CD14-positive monocyte (primary cell): ENCODE measurements around the gene TMEM192. TPM values are rescaled to one million over a fixed set of nuclear protein-coding genes. Genes with fewer than 3 reads are reported as not detected.
"Not testable (repeated sequence)": the region's sequence is repeated elsewhere in the genome, so short reads cannot be mapped to it uniquely, and the experiment has no call there.

Experiments used
- DNase-seq, 3 donors: peaks; one replicate each; pipeline ENCODE4 v3.0.0-alpha.2; 2011 to 2022
- H2AFZ ChIP-seq: 2 replicates; pipeline ENCODE4 v1.6.0; 2012; ENCODE audit warnings: mild to moderate bottlenecking, low read depth, low read length, inconsistent platforms; ENCODE audit not compliant: insufficient read depth, poor library complexity, severe bottlenecking
- H3K27ac ChIP-seq, 2 donors: 1 replicate in 1 of 2; 2 replicates in 1 of 2; pipeline ENCODE4 v1.5.1; 2012 to 2013; ENCODE audit warnings: low read length in 2 of 2, control low read depth in 1 of 2, inconsistent platforms in 1 of 2, low read depth in 1 of 2, mild to moderate bottlenecking in 1 of 2
- H3K27me3 ChIP-seq, 2 donors: one replicate each; pipeline versions ENCODE4 v1.6.0 to v1.6.1; 2011 to 2013; ENCODE audit warnings: low read length in 2 of 2; ENCODE audit not compliant: control insufficient read depth in 2 of 2, insufficient read depth in 2 of 2
- H3K36me3 ChIP-seq, 2 donors: replicated peaks in 1 of 2; 1 replicate in 1 of 2; 2 replicates in 1 of 2; pipeline versions ENCODE4 v1.5.1 to v1.6.1; 2012 to 2013; ENCODE audit warnings: low read length in 2 of 2, control low read depth in 1 of 2, inconsistent platforms in 1 of 2, mild to moderate bottlenecking in 1 of 2; ENCODE audit not compliant: insufficient read depth in 2 of 2, control insufficient read depth in 1 of 2
- H3K4me1 ChIP-seq, 2 donors: 1 replicate in 1 of 2; 2 replicates in 1 of 2; pipeline versions ENCODE4 v1.5.1 to v1.6.1; 2012 to 2013; ENCODE audit warnings: low read length in 2 of 2, control low read depth in 1 of 2, inconsistent platforms in 1 of 2, mild to moderate bottlenecking in 1 of 2, moderate library complexity in 1 of 2; ENCODE audit not compliant: insufficient read depth in 2 of 2, control insufficient read depth in 1 of 2
- H3K4me2 ChIP-seq: replicated peaks from 2 replicates; pipeline ENCODE3; 2012; ENCODE audit warnings: low read length, moderate library complexity, mild to moderate bottlenecking; ENCODE audit not compliant: poor library complexity, severe bottlenecking; ENCODE audit errors: extremely low read depth
- H3K4me3 ChIP-seq, 3 experiments: fragments of 200-600 bp in 1 of 3; sonication (generic) in 1 of 3; replicated peaks in 1 of 3; 1 replicate in 2 of 3; 2 replicates in 1 of 3; pipeline ENCODE4 v1.5.1; 2011 to 2013; ENCODE audit warnings: low read length in 3 of 3, mild to moderate bottlenecking in 3 of 3, control low read depth in 2 of 3, low read depth in 2 of 3, inconsistent platforms in 1 of 3, moderate library complexity in 1 of 3
- H3K79me2 ChIP-seq: 2 replicates; pipeline ENCODE4 v1.6.0; 2012; ENCODE audit warnings: mild to moderate bottlenecking, control low read depth, inconsistent platforms, low read length, moderate library complexity; ENCODE audit not compliant: insufficient read depth
- H3K9ac ChIP-seq: 2 replicates; pipeline ENCODE4 v1.6.0; 2017; ENCODE audit warnings: low read length, mild to moderate bottlenecking; ENCODE audit not compliant: insufficient read depth, poor library complexity, severe bottlenecking
- H3K9me3 ChIP-seq, 2 donors: replicated peaks in 1 of 2; 1 replicate in 1 of 2; 2 replicates in 1 of 2; pipeline versions ENCODE4 v1.5.1 to v1.6.1; 2012 to 2013; ENCODE audit warnings: low read length in 2 of 2, control low read depth in 1 of 2; ENCODE audit not compliant: control insufficient read depth in 1 of 2, insufficient read depth in 1 of 2
- H4K20me1 ChIP-seq: 2 replicates; pipeline ENCODE4 v1.6.0; 2012; ENCODE audit warnings: mild to moderate bottlenecking, low read length, control low read depth, moderate library complexity; ENCODE audit not compliant: insufficient read depth
- H3K27ac Mint-ChIP-seq, 7 donors: one replicate each; pipeline ENCODE4 v1.8.0; 2020; ENCODE audit warnings: mild to moderate bottlenecking in 7 of 7, mixed read lengths in 7 of 7, moderate library complexity in 6 of 7, inconsistent platforms in 2 of 7
- H3K27me3 Mint-ChIP-seq, 3 donors: one replicate each; pipeline ENCODE4 v1.8.0; 2021 to 2022; ENCODE audit warnings: low read depth in 3 of 3, mild to moderate bottlenecking in 3 of 3, mixed read lengths in 3 of 3, moderate library complexity in 3 of 3, inconsistent platforms in 1 of 3
- H3K36me3 Mint-ChIP-seq, 2 donors: one replicate each; pipeline ENCODE4 v1.8.0; 2020; ENCODE audit warnings: mixed read lengths in 2 of 2, inconsistent platforms in 1 of 2, mild to moderate bottlenecking in 1 of 2
- H3K4me1 Mint-ChIP-seq: one replicate; pipeline ENCODE4 v1.8.0; 2020; ENCODE audit warnings: mild to moderate bottlenecking, mixed read lengths
- H3K4me3 Mint-ChIP-seq, 2 donors: one replicate each; pipeline ENCODE4 v1.8.0; 2020; ENCODE audit warnings: mild to moderate bottlenecking in 2 of 2, mixed read lengths in 2 of 2, moderate library complexity in 1 of 2
- H3K9me3 Mint-ChIP-seq, 7 donors: one replicate each; pipeline ENCODE4 v1.8.0; 2020 to 2022; ENCODE audit warnings: mixed read lengths in 7 of 7, mild to moderate bottlenecking in 6 of 7, moderate library complexity in 6 of 7, inconsistent platforms in 2 of 7
- WGBS: methylation state at CpG from one replicate; pipeline ENCODE4 v1.1.5; 2013; ENCODE audit warnings: missing lambda C conversion rate; ENCODE audit not compliant: insufficient coverage; 5-methylcytosine and 5-hydroxymethylcytosine counted together
- intact Hi-C, 2 donors: fragments of 100-400 bp; cut with micrococcal nuclease; formaldehyde crosslinking; loops; one replicate each; pipeline versions ENCODE4 v1.15.0 to v1.15.1; 2023
- polyA plus RNA-seq, 3 donors: library from polyadenylated mRNA; depleted of rRNA in 1 of 3; unstranded in 2 of 3; stranded (reverse) in 1 of 3; fragments of 300-500 nt in 2 of 3; fragments of >200 nt in 1 of 3; fragmentation: Illumina TruSeq in 2 of 3; gene quantifications; 1 replicate in 2 of 3; 2 replicates in 1 of 3; pipeline ENCODE4 v1.2.3, GENCODE V29; 2012 to 2021
- TF ChIP-seq, protein P1 (sequence below): fragments of 200-600 bp; IDR thresholded peaks from one replicate; pipeline ENCODE4 v1.8.0; 2022; ENCODE audit warnings: antibody characterized with exemption, mild to moderate bottlenecking

TMEM192 gene
- polyA plus RNA-seq, 3 donors = 7.3 to 22.4 (median 15.5) TPM

DNA sequence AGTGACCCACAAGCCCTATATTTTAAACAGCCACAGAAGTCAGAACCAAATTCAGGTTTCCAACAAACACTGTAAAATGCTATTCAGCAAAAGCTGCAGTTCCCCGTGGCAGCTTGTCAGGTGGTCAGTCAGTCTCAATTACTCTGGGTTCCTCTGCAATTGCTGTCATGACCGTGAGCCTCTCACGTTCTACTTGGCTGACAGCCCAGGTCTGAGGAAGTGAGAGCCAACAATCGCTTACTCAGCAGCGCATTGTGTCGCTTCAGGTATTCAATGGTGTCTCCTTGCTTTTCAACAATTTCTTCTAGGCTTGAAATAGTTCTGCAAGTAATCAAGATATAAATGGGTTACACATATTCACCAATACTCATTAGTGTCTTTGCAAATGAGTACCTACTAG lies 33.2 kb downstream of the TMEM192 start:
- H3K79me2 ChIP-seq = no peaks in the 10 kb centered on the region
- no peaks in the 10 kb centered on the region for H3K27me3 ChIP-seq
- Mint-ChIP-seq H3K36me3 (peaks cover 39 to 57% of the 10 kb centered on the region in 2 donors), H3K4me3 (no peak overlapping the region), H3K27ac (peak overlapping the region in 2 of 7 donors; percentile 23 to 35), H3K4me1 (no peaks in the 10 kb centered on the region), H3K9me3 (no peaks in the 10 kb centered on the region), H3K27me3 (no peaks in the 10 kb centered on the region)
- no peaks in the 10 kb centered on the region for H3K9me3 ChIP-seq
- 6% methylated on average over 3 of the region's 6 CpGs for WGBS
- no peak overlapping the region for H3K4me2 ChIP-seq
- no peak for DNase-seq
- no peak overlapping the region for H3K4me3 ChIP-seq
- H3K27ac ChIP-seq = no peak overlapping the region
- H4K20me1 ChIP-seq = no peaks in the 10 kb centered on the region
- H3K36me3 ChIP-seq = peaks cover 34 to 67% of the 10 kb centered on the region in 2 donors
- no peaks in the 10 kb centered on the region for H3K4me1 ChIP-seq
- TF ChIP-seq, protein P1, sequence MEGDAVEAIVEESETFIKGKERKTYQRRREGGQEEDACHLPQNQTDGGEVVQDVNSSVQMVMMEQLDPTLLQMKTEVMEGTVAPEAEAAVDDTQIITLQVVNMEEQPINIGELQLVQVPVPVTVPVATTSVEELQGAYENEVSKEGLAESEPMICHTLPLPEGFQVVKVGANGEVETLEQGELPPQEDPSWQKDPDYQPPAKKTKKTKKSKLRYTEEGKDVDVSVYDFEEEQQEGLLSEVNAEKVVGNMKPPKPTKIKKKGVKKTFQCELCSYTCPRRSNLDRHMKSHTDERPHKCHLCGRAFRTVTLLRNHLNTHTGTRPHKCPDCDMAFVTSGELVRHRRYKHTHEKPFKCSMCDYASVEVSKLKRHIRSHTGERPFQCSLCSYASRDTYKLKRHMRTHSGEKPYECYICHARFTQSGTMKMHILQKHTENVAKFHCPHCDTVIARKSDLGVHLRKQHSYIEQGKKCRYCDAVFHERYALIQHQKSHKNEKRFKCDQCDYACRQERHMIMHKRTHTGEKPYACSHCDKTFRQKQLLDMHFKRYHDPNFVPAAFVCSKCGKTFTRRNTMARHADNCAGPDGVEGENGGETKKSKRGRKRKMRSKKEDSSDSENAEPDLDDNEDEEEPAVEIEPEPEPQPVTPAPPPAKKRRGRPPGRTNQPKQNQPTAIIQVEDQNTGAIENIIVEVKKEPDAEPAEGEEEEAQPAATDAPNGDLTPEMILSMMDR = no peak
- no peak overlapping the region for H3K9ac ChIP-seq
- intact Hi-C loops = no loop called here
- H2AFZ ChIP-seq = no peak overlapping the region

DNA sequence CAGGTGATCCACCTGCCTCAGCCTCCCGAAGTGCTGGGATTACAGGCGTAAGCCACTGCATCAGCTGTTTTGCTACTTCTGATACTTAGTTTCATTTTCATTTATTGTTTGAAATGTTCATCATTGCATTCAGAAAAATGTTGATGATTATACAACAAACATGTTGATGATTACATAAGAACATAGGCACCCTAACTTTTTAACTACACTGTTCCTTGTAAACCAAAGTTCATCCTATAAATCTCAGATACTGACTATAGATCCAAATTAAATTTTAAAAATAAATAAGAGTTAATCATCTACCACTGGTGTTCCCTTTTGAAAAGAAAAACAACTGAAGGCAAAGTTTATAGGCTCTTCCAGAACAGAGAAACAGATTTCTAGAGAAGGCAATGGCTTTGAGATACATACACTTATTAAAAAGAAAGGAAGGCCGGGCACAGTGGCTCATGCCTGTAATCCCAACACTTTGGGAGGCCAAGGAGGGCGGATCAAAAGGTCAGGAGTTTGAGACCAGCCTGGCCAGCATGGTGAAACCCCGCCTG lies 35.6 kb downstream of the TMEM192 start:
- Histone ChIP-seq H3K27ac (no peak overlapping the region), H3K9me3 (no peaks in the 10 kb centered on the region), H2AFZ (no peak overlapping the region), H3K36me3 (peaks cover 32 to 46% of the 10 kb centered on the region in 2 donors), H3K4me1 (no peaks in the 10 kb centered on the region), H3K79me2 (no peaks in the 10 kb centered on the region), H3K9ac (no peak overlapping the region), H3K4me3 (no peak overlapping the region), H3K4me2 (no peak overlapping the region), H4K20me1 (no peaks in the 10 kb centered on the region), H3K27me3 (no peaks in the 10 kb centered on the region)
- WGBS = 100% methylated on average over 2 of the region's 5 CpGs
- Mint-ChIP-seq H3K9me3 (peaks cover 0 to 1% (median 0%) of the 10 kb centered on the region in 7 donors), H3K4me3 (no peak overlapping the region), H3K27me3 (no peaks in the 10 kb centered on the region), H3K27ac (no peak overlapping the region), H3K36me3 (peaks cover 37 to 57% of the 10 kb centered on the region in 2 donors), H3K4me1 (no peaks in the 10 kb centered on the region)
- intact Hi-C loops = no loop called here
- TF ChIP-seq, protein P1 = no peak
- no peak for DNase-seq

DNA sequence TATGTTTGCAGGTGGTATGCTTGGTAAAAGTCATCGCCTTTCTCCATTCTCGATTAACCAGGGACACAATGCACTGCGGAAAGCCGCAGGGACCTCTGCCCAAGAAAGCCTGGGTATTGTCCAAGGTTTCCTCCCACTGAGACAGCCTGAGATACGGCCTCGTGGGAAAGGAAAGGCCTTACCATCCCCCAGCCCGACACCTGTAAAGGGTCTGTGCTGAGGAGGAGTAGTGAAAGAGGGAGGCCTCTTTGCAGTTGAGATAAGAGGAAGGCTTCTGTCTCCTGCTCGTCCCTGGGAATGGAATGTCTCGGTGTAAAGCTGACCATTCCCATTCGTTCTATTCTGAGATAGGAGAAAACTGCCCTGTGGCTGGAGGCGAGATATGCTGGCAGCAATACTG lies 39.3 kb downstream of the TMEM192 start:
- H3K4me3 ChIP-seq, H3K9ac ChIP-seq, H3K27ac Mint-ChIP-seq, intact Hi-C loops, H4K20me1 ChIP-seq, H3K4me3 Mint-ChIP-seq, H3K27me3 ChIP-seq, H3K27ac ChIP-seq, H3K27me3 Mint-ChIP-seq, H3K9me3 ChIP-seq, H3K4me2 ChIP-seq, H2AFZ ChIP-seq, H3K9me3 Mint-ChIP-seq, H3K4me1 Mint-ChIP-seq, H3K79me2 ChIP-seq, DNase-seq, H3K4me1 ChIP-seq: not testable (repeated sequence)
- WGBS = 94% methylated on average over 8 of the region's 11 CpGs
- H3K36me3 ChIP-seq = peaks cover 18 to 22% of the 10 kb centered on the region in 2 donors
- peaks cover 22 to 36% of the 10 kb centered on the region in 2 donors for H3K36me3 Mint-ChIP-seq
